GM23338 (cell line): ENCODE data around the gene CCNI. TPM values are rescaled to one million over a fixed set of nuclear protein-coding genes. Genes with fewer than 3 reads are reported as not detected.
A peak's percentile ranks its signal among the peaks of the same experiment; 100 is the strongest.

ENCODE experiments used
- ATAC-seq: fragments of 200-7000 bp; cut with Tn5 transposase; 3 replicates; pipeline ENCODE4 v1.9.1; 2020
- DNase-seq: peaks from one replicate; pipeline ENCODE4 v3.0.0-alpha.2; 2015; ENCODE audit warnings: low spot score
- H2AFZ ChIP-seq: fragments of 200-600 bp; sonication (generic); 2 replicates; pipeline ENCODE4 v1.8.0; 2016; ENCODE audit warnings: antibody characterized with exemption, mild to moderate bottlenecking, moderate library complexity
- H3F3A ChIP-seq: fragments of 200-600 bp; sonication (generic); replicated peaks from 2 replicates; pipeline ENCODE4 v1.8.0; 2017; ENCODE audit warnings: antibody characterized with exemption, mixed run types, low read depth
- H3K27ac ChIP-seq: fragments of 200-600 bp; sonication (generic); 2 replicates; pipeline ENCODE4 v1.6.1; 2016; ENCODE audit warnings: low read depth
- H3K27me3 ChIP-seq: fragments of 200-600 bp; sonication (generic); 2 replicates; pipeline ENCODE4 v1.8.0; 2016; ENCODE audit warnings: mild to moderate bottlenecking, mixed run types, moderate library complexity; ENCODE audit not compliant: insufficient read depth
- H3K36me3 ChIP-seq: fragments of 200-600 bp; sonication (generic); 2 replicates; pipeline ENCODE4 v1.8.0; 2016; ENCODE audit warnings: mild to moderate bottlenecking; ENCODE audit not compliant: insufficient read depth
- H3K4me1 ChIP-seq: fragments of 200-600 bp; sonication (generic); 2 replicates; pipeline ENCODE4 v1.8.0; 2016; ENCODE audit warnings: mild to moderate bottlenecking, moderate library complexity; ENCODE audit not compliant: insufficient read depth
- H3K4me2 ChIP-seq: fragments of 200-600 bp; sonication (generic); 2 replicates; pipeline ENCODE4 v1.7.1; 2017; ENCODE audit warnings: mixed run types
- H3K4me3 ChIP-seq: fragments of 200-600 bp; sonication (generic); 2 replicates; pipeline ENCODE4 v1.6.1; 2016; ENCODE audit warnings: mixed run types
- H3K79me2 ChIP-seq: fragments of 200-600 bp; sonication (generic); replicated peaks from 2 replicates; pipeline ENCODE4 v1.8.0; 2017; ENCODE audit warnings: mild to moderate bottlenecking; ENCODE audit not compliant: insufficient read depth
- H3K9me2 ChIP-seq: fragments of 200-600 bp; sonication (generic); 2 replicates; pipeline ENCODE4 v1.8.0; 2017; ENCODE audit not compliant: insufficient read depth
- H4K20me1 ChIP-seq: fragments of 200-600 bp; sonication (generic); replicated peaks from 2 replicates; pipeline ENCODE4 v1.8.0; 2017; ENCODE audit warnings: mild to moderate bottlenecking; ENCODE audit not compliant: insufficient read depth
- H3K27ac Mint-ChIP-seq: 2 replicates; pipeline ENCODE4 v1.8.0; 2020; ENCODE audit warnings: inconsistent platforms, mild to moderate bottlenecking, moderate library complexity, mixed read lengths
- H3K27me3 Mint-ChIP-seq: 3 replicates; pipeline ENCODE4 v1.8.0; 2022; ENCODE audit warnings: low read depth, mild to moderate bottlenecking, moderate library complexity, mixed read lengths, inconsistent platforms; ENCODE audit not compliant: insufficient read depth, poor library complexity
- H3K36me3 Mint-ChIP-seq: 3 replicates; pipeline ENCODE4 v1.8.0; 2021; ENCODE audit warnings: low read depth, mild to moderate bottlenecking, inconsistent platforms, moderate library complexity, mixed read lengths
- H3K4me1 Mint-ChIP-seq: 3 replicates; pipeline ENCODE4 v1.8.0; 2020; ENCODE audit warnings: mild to moderate bottlenecking, inconsistent platforms, mixed read lengths
- H3K4me3 Mint-ChIP-seq: 3 replicates; pipeline ENCODE4 v1.8.0; 2021; ENCODE audit warnings: moderate library complexity, mild to moderate bottlenecking, inconsistent platforms, mixed read lengths
- H3K9me3 Mint-ChIP-seq: 3 replicates; pipeline ENCODE4 v1.8.0; 2020; ENCODE audit warnings: moderate library complexity, mild to moderate bottlenecking, inconsistent platforms, mixed read lengths
- ETS1 ChIP-seq: IDR thresholded peaks from 2 replicates; pipeline ENCODE4 v1.6.1; 2016; ENCODE audit warnings: antibody characterized with exemption
- NANOG ChIP-seq: IDR thresholded peaks from 2 replicates; pipeline ENCODE4 v1.6.1; 2016; ENCODE audit warnings: antibody characterized with exemption, borderline replicate concordance
- ZNF114 ChIP-seq: fragments of 250-450 bp; sonication (Bioruptor Pico); IDR thresholded peaks from 2 replicates; pipeline ENCODE4 v1.5.0; 2020; ENCODE audit warnings: mild to moderate bottlenecking, moderate library complexity
- ZNF331 ChIP-seq: fragments of 250-450 bp; sonication (Bioruptor Pico); IDR thresholded peaks from 2 replicates; pipeline ENCODE4 v1.5.0; 2020; ENCODE audit warnings: low read depth, mild to moderate bottlenecking, moderate library complexity
- ZNF462 ChIP-seq: fragments of 250-450 bp; sonication (Bioruptor Pico); IDR thresholded peaks from 2 replicates; pipeline ENCODE4 v1.5.0; 2020; ENCODE audit warnings: mild to moderate bottlenecking, moderate library complexity
- polyA plus RNA-seq: library from polyadenylated mRNA; unstranded; fragments of >200 nt; fragmentation: Nextera tagmentation; extraction: Ambion mirVana; gene quantifications from 2 replicates; pipeline ENCODE4 v1.2.1, GENCODE V29; 2016
- total RNA-seq: library from RNA; depleted of rRNA; stranded (reverse); fragments of >200 nt; shearing (Covaris generic); gene quantifications from 2 replicates; pipeline ENCODE4 v1.2.3, GENCODE V29; 2014
- TF ChIP-seq, protein P1 (sequence below): IDR thresholded peaks from one replicate; pipeline ENCODE4 v1.6.1; 2018; ENCODE audit warnings: antibody characterized with exemption; ENCODE audit not compliant: unreplicated experiment

CCNI gene
- total and polyA plus RNA-seq, 2 experiments from 2014 or later = 207 to 248 TPM

DNA sequence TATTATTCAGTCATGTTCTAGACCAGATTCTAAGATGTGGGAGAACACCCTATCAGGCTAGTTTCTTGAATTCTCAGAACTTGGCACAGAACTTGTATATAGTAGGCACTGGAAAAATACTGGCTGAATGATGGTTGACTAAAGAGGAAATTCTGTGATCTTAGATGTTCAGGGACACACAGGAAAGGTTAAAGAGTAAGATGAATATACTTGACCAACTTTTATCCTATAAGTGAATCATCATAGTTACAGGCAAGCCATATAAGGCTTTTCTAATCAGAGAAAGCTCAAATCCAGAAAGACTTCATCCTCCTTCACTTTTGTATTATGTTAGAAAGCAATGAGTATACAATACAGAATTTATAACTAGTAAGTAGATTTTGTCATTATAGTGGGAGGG is 72.4 kb downstream of the CCNI start (continued):
- TF ChIP-seq ZNF462 (CRISPR knock-in tag) = no peak
- TF ChIP-seq, protein P1, sequence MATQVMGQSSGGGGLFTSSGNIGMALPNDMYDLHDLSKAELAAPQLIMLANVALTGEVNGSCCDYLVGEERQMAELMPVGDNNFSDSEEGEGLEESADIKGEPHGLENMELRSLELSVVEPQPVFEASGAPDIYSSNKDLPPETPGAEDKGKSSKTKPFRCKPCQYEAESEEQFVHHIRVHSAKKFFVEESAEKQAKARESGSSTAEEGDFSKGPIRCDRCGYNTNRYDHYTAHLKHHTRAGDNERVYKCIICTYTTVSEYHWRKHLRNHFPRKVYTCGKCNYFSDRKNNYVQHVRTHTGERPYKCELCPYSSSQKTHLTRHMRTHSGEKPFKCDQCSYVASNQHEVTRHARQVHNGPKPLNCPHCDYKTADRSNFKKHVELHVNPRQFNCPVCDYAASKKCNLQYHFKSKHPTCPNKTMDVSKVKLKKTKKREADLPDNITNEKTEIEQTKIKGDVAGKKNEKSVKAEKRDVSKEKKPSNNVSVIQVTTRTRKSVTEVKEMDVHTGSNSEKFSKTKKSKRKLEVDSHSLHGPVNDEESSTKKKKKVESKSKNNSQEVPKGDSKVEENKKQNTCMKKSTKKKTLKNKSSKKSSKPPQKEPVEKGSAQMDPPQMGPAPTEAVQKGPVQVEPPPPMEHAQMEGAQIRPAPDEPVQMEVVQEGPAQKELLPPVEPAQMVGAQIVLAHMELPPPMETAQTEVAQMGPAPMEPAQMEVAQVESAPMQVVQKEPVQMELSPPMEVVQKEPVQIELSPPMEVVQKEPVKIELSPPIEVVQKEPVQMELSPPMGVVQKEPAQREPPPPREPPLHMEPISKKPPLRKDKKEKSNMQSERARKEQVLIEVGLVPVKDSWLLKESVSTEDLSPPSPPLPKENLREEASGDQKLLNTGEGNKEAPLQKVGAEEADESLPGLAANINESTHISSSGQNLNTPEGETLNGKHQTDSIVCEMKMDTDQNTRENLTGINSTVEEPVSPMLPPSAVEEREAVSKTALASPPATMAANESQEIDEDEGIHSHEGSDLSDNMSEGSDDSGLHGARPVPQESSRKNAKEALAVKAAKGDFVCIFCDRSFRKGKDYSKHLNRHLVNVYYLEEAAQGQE = no peak

GRCh38 chr4:77002321-77003107 is 73.3 kb downstream of the CCNI start:
- no peak for TF ChIP-seq ZNF114 (CRISPR knock-in tag)
- TF ChIP-seq NANOG = peak; percentile 0; the same call in 1 of the 2 replicates
- no peak for TF ChIP-seq ZNF331 (CRISPR knock-in tag)
- no peak for TF ChIP-seq ETS1
- Histone ChIP-seq H3K36me3 (peaks cover 8% of the 10 kb centered on the region; the same call in 1 of the 2 replicates), H3K9me2 (no peaks in the 10 kb centered on the region), H3K4me1 (peaks cover 48% of the 10 kb centered on the region), H4K20me1 (no peaks in the 10 kb centered on the region), H3K4me2 (peak overlapping the region; percentile 50), H3K4me3 (peak overlapping the region; percentile 1; the same call in 1 of the 2 replicates), H3K27me3 (no peaks in the 10 kb centered on the region), H3K27ac (peak overlapping the region; percentile 79), H3F3A (peaks cover 12% of the 10 kb centered on the region; the same call in 1 of the 2 replicates), H3K79me2 (no peaks in the 10 kb centered on the region), H2AFZ (no peak overlapping the region)
- DNase-seq = no peak
- H3K4me1 Mint-ChIP-seq = peaks cover 62% of the 10 kb centered on the region
- peaks cover 35% of the 10 kb centered on the region for H3K36me3 Mint-ChIP-seq
- peak; percentile 12; the same call in 1 of the 3 replicates for ATAC-seq
- peaks cover 5% of the 10 kb centered on the region; the same call in 2 of the 3 replicates for H3K9me3 Mint-ChIP-seq
- H3K27ac Mint-ChIP-seq = peak overlapping the region; percentile 94
- peak overlapping the region; percentile 14; the same call in 2 of the 3 replicates for H3K4me3 Mint-ChIP-seq
- H3K27me3 Mint-ChIP-seq = peaks cover 3% of the 10 kb centered on the region
